IMR-90 (cell line): ENCODE measurements around the gene LINS1.

Experiments used
- CEBPB ChIP-seq: IDR thresholded peaks from 2 replicates; pipeline ENCODE4 v1.6.1; 2012; ENCODE audit warnings: low read depth, low read length, improper control_type of control experiment
- CHD1 ChIP-seq: IDR thresholded peaks from 2 replicates; pipeline ENCODE4 v1.6.1; 2012; ENCODE audit warnings: low read depth, low read length, improper control_type of control experiment
- CTCF ChIP-seq: conservative IDR thresholded peaks from 2 replicates; pipeline ENCODE4 v1.5.1; 2012; ENCODE audit warnings: mild to moderate bottlenecking, low read depth, low read length, improper control_type of control experiment
- FOS ChIP-seq: fragments of 150-350 bp; IDR thresholded peaks from 2 replicates; pipeline ENCODE4 v1.6.1; 2016; ENCODE audit warnings: low read depth, low read length
- POLR2A ChIP-seq: IDR thresholded peaks from 2 replicates; pipeline ENCODE4 v1.6.1; 2012; ENCODE audit warnings: mild to moderate bottlenecking, low read depth, low read length
- RAD21 ChIP-seq: IDR thresholded peaks from 2 replicates; pipeline ENCODE4 v1.6.1; 2012; ENCODE audit warnings: low read length, improper control_type of control experiment
- RCOR1 ChIP-seq: IDR thresholded peaks from 2 replicates; pipeline ENCODE4 v1.6.1; 2012; ENCODE audit warnings: mild to moderate bottlenecking, low read length, improper control_type of control experiment; ENCODE audit not compliant: insufficient replicate concordance
- SMC3 ChIP-seq: fragments of 150-350 bp; IDR thresholded peaks from 2 replicates; pipeline ENCODE4 v1.6.1; 2016; ENCODE audit warnings: low read depth, mild to moderate bottlenecking, antibody characterized with exemption, low read length, moderate library complexity
- USF2 ChIP-seq: fragments of 150-350 bp; IDR thresholded peaks from 2 replicates; pipeline ENCODE4 v1.6.1; 2017; ENCODE audit warnings: mild to moderate bottlenecking, antibody characterized with exemption, low read length, low read depth

- no peak for TF ChIP-seq CTCF
- TF ChIP-seq RCOR1, result no peak
- no peak for TF ChIP-seq USF2
- TF ChIP-seq RAD21, result no peak
- no peak for TF ChIP-seq POLR2A
- no peak for TF ChIP-seq FOS
- TF ChIP-seq CHD1, result no peak
- TF ChIP-seq CEBPB, result no peak
- no peak for TF ChIP-seq SMC3
Measured at GRCh38 chr15:100588638-100589242, 13.2 kb downstream of the LINS1 start.
